Thyroid gland (tissue), 4 donors: ENCODE results near the gene ATP2B1. TPM values are rescaled to one million over a fixed set of nuclear protein-coding genes. Genes with fewer than 3 reads are reported as not detected.
A peak's percentile ranks its signal among the peaks of the same experiment; 100 is the strongest.

Experiments
- DNase-seq, 2 donors: peaks; one replicate each; pipeline ENCODE4 v3.0.0-alpha.2; 2019
- H3K27ac ChIP-seq, 3 donors: fragments of 200-600 bp; sonication (generic); 1 replicate in 2 of 3; 2 replicates in 1 of 3; pipeline ENCODE4 v1.5.1; 2016 to 2019; ENCODE audit warnings: mild to moderate bottlenecking in 1 of 3, moderate library complexity in 1 of 3
- H3K27me3 ChIP-seq: fragments of 200-600 bp; sonication (generic); one replicate; pipeline ENCODE4 v1.5.1; 2019
- H3K36me3 ChIP-seq, 2 donors: fragments of 200-600 bp; sonication (generic); one replicate each; pipeline ENCODE4 v1.5.1; 2016 to 2019
- H3K4me1 ChIP-seq, 2 donors: fragments of 200-600 bp; sonication (generic); one replicate each; pipeline ENCODE4 v1.5.1; 2017 to 2019
- H3K4me3 ChIP-seq, 3 donors: fragments of 200-600 bp; sonication (generic); replicated peaks in 1 of 3; 1 replicate in 2 of 3; 2 replicates in 1 of 3; pipeline ENCODE4 v1.5.1; 2016; ENCODE audit warnings: mild to moderate bottlenecking in 1 of 3
- H3K9me3 ChIP-seq: fragments of 200-600 bp; sonication (generic); one replicate; pipeline ENCODE4 v1.5.1; 2017
- POLR2A ChIP-seq, 2 donors: fragments of 450-650 bp; IDR thresholded peaks; one replicate each; pipeline ENCODE4 v1.6.1; 2017; ENCODE audit warnings: antibody characterized with exemption in 2 of 2, mild to moderate bottlenecking in 2 of 2, moderate library complexity in 1 of 2
- WGBS, 2 donors: methylation state at CpG; one replicate each; pipeline ENCODE4 v1.1.5; 2017; 5-methylcytosine and 5-hydroxymethylcytosine counted together
- intact Hi-C: fragments of 100-400 bp; cut with DNase I; formaldehyde crosslinking; loops from one replicate; pipeline ENCODE4 v1.15.1; 2023
- total RNA-seq, 4 donors: library from RNA; depleted of rRNA; stranded (reverse); fragments of >200 nt; gene quantifications; one replicate each; pipeline ENCODE4 v1.2.3, GENCODE V29; 2016
- TF ChIP-seq, protein P1 (sequence below), 6 experiments: fragments of 200-600 bp in 3 of 6; fragments of 450-650 bp in 3 of 6; sonication (generic) in 3 of 6; IDR thresholded peaks; one replicate each; pipeline ENCODE4 v1.5.1; 2016 to 2019; ENCODE audit warnings: antibody characterized with exemption in 6 of 6, mild to moderate bottlenecking in 2 of 6, inconsistent platforms in 1 of 6, moderate library complexity in 1 of 6

ATP2B1 gene
- total RNA-seq, 4 donors from 2014 or later, result 34.5 to 66.0 (median 44.4) TPM

DNA sequence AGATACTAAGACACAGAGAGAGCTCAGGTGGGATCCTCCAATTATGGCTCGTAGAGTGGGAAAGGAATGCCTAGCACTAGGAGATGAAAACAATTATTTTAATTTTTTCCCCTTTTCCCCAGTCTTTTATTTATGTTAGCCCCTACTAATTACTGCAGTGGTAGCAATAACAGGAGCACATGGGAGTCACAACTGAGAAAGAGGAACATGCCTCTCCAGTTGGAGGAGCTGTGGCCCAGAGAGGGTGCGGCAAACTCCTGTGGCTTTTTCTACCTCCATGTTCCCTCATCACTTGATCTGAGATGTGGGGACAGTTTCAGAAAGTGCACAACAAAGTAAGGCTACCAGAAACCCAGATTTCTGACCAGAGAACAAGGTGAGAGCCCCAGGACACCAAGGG is 156.9 kb downstream of the ATP2B1 start:
- DNase-seq, result no peak
- no peaks in the 10 kb centered on the region for H3K9me3 ChIP-seq
- H3K27ac ChIP-seq, result no peak overlapping the region
- no peak for TF ChIP-seq POLR2A (IDR thresholded peaks at IDR 0.05)
- TF ChIP-seq, protein P1, sequence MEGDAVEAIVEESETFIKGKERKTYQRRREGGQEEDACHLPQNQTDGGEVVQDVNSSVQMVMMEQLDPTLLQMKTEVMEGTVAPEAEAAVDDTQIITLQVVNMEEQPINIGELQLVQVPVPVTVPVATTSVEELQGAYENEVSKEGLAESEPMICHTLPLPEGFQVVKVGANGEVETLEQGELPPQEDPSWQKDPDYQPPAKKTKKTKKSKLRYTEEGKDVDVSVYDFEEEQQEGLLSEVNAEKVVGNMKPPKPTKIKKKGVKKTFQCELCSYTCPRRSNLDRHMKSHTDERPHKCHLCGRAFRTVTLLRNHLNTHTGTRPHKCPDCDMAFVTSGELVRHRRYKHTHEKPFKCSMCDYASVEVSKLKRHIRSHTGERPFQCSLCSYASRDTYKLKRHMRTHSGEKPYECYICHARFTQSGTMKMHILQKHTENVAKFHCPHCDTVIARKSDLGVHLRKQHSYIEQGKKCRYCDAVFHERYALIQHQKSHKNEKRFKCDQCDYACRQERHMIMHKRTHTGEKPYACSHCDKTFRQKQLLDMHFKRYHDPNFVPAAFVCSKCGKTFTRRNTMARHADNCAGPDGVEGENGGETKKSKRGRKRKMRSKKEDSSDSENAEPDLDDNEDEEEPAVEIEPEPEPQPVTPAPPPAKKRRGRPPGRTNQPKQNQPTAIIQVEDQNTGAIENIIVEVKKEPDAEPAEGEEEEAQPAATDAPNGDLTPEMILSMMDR (IDR thresholded peaks at IDR 0.05), result no peak
- H3K27me3 ChIP-seq, result no peaks in the 10 kb centered on the region
- no peaks in the 10 kb centered on the region for H3K36me3 ChIP-seq
- H3K4me1 ChIP-seq, result no peaks in the 10 kb centered on the region
- no peak overlapping the region for H3K4me3 ChIP-seq
- 93 to 97% methylated on average over 2 of the region's 2 CpGs for WGBS, 2 donors
- intact Hi-C loops, result no loop called here

DNA sequence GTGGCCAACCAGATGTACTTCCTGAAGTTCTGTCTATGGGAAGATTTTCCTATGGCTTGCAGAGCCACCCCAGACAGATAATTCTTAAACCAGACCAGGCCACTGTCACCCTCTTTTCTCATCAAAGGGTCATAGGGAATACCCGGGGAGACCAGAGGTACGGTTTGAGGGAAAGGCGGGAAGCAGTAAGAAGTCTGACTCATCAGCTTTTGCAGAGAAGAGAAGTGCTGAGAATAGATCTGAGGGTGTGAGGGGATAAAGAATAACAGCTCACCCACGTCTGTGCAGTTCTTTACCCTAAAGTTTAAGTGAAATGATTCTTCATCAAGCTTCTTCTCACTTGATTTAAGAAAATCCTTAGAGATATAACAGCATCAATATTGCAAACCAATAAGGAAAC is 161.5 kb downstream of the ATP2B1 start:
- Histone ChIP-seq H3K27me3 (no peaks in the 10 kb centered on the region), H3K4me1 (peaks cover 24 to 30% of the 10 kb centered on the region in 2 donors), H3K27ac (no peak overlapping the region), H3K9me3 (no peaks in the 10 kb centered on the region), H3K36me3 (no peaks in the 10 kb centered on the region), H3K4me3 (no peak overlapping the region)
- no peak for DNase-seq
- TF ChIP-seq, protein P1 (IDR thresholded peaks at IDR 0.05), result no peak
- TF ChIP-seq POLR2A (IDR thresholded peaks at IDR 0.05), result no peak
- 78 to 90% methylated on average over 4 of the region's 4 CpGs for WGBS, 2 donors
- intact Hi-C loops, result no loop called here

DNA sequence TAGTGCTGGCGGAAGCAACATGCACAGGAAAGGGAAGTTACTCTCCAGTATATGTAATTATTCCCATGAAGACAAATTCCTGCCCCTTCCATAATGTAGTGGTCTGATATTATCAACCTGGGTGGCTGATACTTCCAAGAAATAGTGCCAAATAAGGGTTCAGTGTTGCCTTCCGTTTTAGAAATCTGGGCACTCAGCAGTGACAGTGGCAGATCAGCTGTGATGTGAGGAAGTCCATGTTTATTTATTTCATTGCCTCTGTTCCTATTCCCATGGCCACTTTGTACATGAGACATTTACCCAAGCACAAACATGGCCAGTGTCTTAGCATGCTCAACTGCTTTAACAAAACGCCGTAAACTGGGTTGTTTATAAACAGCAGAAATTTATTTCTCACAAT is 162.5 kb downstream of the ATP2B1 start:
- intact Hi-C loops, result no loop called here
- Histone ChIP-seq H3K36me3 (no peaks in the 10 kb centered on the region), H3K4me3 (no peak overlapping the region), H3K27me3 (no peaks in the 10 kb centered on the region), H3K9me3 (no peaks in the 10 kb centered on the region), H3K4me1 (peaks cover 24 to 30% of the 10 kb centered on the region in 2 donors), H3K27ac (peak overlapping the region in 1 of 3 donors; percentile 63)
- 85 to 91% methylated on average over 4 of the region's 4 CpGs for WGBS, 2 donors
- no peak for DNase-seq
- TF ChIP-seq, protein P1 (IDR thresholded peaks at IDR 0.05), result no peak
- TF ChIP-seq POLR2A (IDR thresholded peaks at IDR 0.05), result no peak

DNA sequence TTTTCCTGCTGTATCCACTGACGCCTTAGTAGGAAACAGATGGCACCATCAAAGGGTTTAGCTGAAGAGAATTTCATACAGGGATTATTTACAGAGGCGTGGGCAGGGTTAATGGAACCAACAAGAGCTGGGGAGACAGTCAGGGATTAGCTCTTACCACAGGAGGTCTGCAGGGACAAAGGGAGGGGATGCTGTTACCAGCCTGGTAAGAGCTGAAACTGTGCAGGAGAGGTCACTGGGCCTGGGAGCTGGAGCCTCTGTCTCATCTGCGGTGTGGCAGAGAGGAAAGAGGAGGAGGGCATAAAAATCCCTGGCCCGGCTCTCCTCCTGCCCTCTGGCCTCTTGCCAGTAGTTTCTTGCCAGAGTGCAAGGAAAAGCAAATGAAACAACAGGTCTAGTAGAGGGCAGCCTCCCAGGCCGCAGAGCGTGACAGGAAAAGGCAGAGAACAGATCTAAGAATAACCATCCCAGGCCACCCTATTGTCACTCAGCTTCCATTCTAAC is 163.9 kb downstream of the ATP2B1 start:
- H3K27me3 ChIP-seq, result no peaks in the 10 kb centered on the region
- WGBS, 2 donors, result 30 to 33% methylated on average over 6 of the region's 6 CpGs

DNA sequence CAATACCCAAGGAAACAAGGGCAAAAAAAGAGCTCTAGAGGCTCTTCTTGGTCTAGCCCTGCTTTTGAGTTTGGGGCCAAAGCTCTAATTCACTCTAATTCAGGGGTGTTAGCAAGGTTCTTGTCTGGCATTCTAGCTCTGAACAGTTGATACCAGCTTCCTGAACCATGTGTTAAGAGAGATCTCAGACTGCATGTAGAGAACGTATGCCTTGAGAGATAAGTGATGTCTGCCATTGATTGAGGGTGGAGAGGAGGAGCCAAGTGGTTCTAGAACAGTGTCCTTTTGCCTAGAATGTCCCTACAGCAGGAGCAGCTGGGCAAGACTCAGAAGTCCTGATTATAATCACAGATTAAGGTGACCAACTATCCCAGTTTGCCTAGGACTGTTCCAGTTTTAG is 164.6 kb downstream of the ATP2B1 start:
- no peak overlapping the region for H3K4me3 ChIP-seq
- H3K27me3 ChIP-seq, result no peaks in the 10 kb centered on the region
- no peak for DNase-seq
- intact Hi-C loops, result no loop called here
- no peaks in the 10 kb centered on the region for H3K9me3 ChIP-seq
- no peak for TF ChIP-seq POLR2A (IDR thresholded peaks at IDR 0.05)
- TF ChIP-seq, protein P1 (IDR thresholded peaks at IDR 0.05), result no peak
- peak overlapping the region in 1 of 3 donors; percentile 63 for H3K27ac ChIP-seq
- H3K36me3 ChIP-seq, result no peaks in the 10 kb centered on the region
- 84 to 100% methylated on average over 1 of the region's 1 CpG for WGBS, 2 donors
- H3K4me1 ChIP-seq, result peaks cover 24 to 30% of the 10 kb centered on the region in 2 donors

More for the DNA sequence above, 163.9 kb downstream of the ATP2B1 start:
- DNase-seq, result peak; percentile 92 to 95
- Histone ChIP-seq H3K36me3 (no peaks in the 10 kb centered on the region), H3K9me3 (no peaks in the 10 kb centered on the region), H3K4me1 (peaks cover 24 to 30% of the 10 kb centered on the region in 2 donors), H3K27ac (peak overlapping the region in 1 of 3 donors; percentile 63), H3K4me3 (no peak overlapping the region)
- no peak for TF ChIP-seq POLR2A (IDR thresholded peaks at IDR 0.05)
- TF ChIP-seq, protein P1 (IDR thresholded peaks at IDR 0.05), result no peak
- intact Hi-C loops, result no loop called here
